ENCODE data around the gene FAM107B. TPM values are rescaled to one million over a fixed set of nuclear protein-coding genes. Genes with fewer than 3 reads are reported as not detected.

Gene FAM107B
- 147 to 212 TPM (median 176 TPM) in 5 replicates for total RNA-seq (2022; extraction: Qiagen RNA extraction; ENCODE audit: low read depth)

GRCh38 chr10:14774797-14775196 is at the start of gene FAM107B:
Gene FAM107B, minus strand, starts transcription at chr10:14774897. Its CDS starts 234 bp downstream, at chr10:14774663.

Other genes with a start within 250 kb of the FAM107B start
- 0.81 to 2.4 TPM (median 0.99 TPM) in 5 replicates for gene CDNF, start 63.1 kb upstream of the FAM107B start, total RNA-seq (2022; extraction: Qiagen RNA extraction; ENCODE audit: low read depth)
- gene HSPA14, start 63.4 kb upstream of the FAM107B start, total RNA-seq (2022; extraction: Qiagen RNA extraction; ENCODE audit: low read depth): 45.9 to 50.4 TPM (median 47.9 TPM) in 5 replicates
- 12.1 to 13.9 TPM (median 12.9 TPM) in 5 replicates for gene MSANTD7, start 63.4 kb upstream of the FAM107B start, total RNA-seq (2022; extraction: Qiagen RNA extraction; ENCODE audit: low read depth)
- gene SUV39H2, start 104.0 kb upstream of the FAM107B start, total RNA-seq (2022; extraction: Qiagen RNA extraction; ENCODE audit: low read depth): 19.7 to 21.6 TPM (median 21.2 TPM) in 5 replicates
- 4.6 to 7.8 TPM (median 6.2 TPM) in 5 replicates for gene DCLRE1C, start 179.2 kb upstream of the FAM107B start, total RNA-seq (2022; extraction: Qiagen RNA extraction; ENCODE audit: low read depth)
- 0.74 to 1.4 TPM (median 0.98 TPM) in 4 of 5 replicates, not detected in the other for gene MEIG1, start 184.5 kb upstream of the FAM107B start, total RNA-seq (2022; extraction: Qiagen RNA extraction; ENCODE audit: low read depth)

All from A549 treated with CpdA at 1 μM for 4 hours (cell line).